ENCODE results near the gene BTNL2. TPM values are rescaled to one million over a fixed set of nuclear protein-coding genes. Genes with fewer than 3 reads are reported as not detected.
"Not testable (repeated sequence)": the region's sequence is repeated elsewhere in the genome, so short reads cannot be mapped to it uniquely, and the experiment has no call there.

BTNL2 gene
- total RNA-seq, 2 experiments from 2014 or later, result not detected

- peaks cover 28% of the 10 kb centered on the region for H3K27me3 Mint-ChIP-seq
- ChIA-PET POLR2A (no interaction called here), CTCF (no interaction called here)
- DNase-seq, result peak in 3 of 14 experiments; percentile 59 to 72 (median 64)
- H3K4me3 Mint-ChIP-seq, result no peak overlapping the region
- H3K9me3 ChIP-seq (ENCODE audit: control insufficient read depth in 1 of 2, insufficient read depth in 1 of 2, low read length in 2 of 2), result no peaks in the 10 kb centered on the region
- H3K36me3 ChIP-seq (ENCODE audit: insufficient read depth, low read length), result no peaks in the 10 kb centered on the region
- no peak for TF ChIP-seq CTCF (IDR thresholded peaks at IDR 0.05)
- H3K4me3 ChIP-seq (ENCODE audit: low read length), result no peak overlapping the region
- H3K4me1 Mint-ChIP-seq (ENCODE audit: low read depth), result peaks cover 9% of the 10 kb centered on the region
- ATAC-seq (ENCODE audit: poor library complexity), result peak; percentile 37
- no peaks in the 10 kb centered on the region for H3K27me3 ChIP-seq (ENCODE audit: control insufficient read depth in 1 of 2, insufficient read depth in 2 of 2, low read length in 2 of 2)
- peaks cover 7% of the 10 kb centered on the region for H3K4me1 ChIP-seq (ENCODE audit: insufficient read depth, low read length)
- no peak overlapping the region for H3K27ac Mint-ChIP-seq
- no peaks in the 10 kb centered on the region for H3K9me3 Mint-ChIP-seq
- H3K36me3 Mint-ChIP-seq (ENCODE audit: low read depth), result no peaks in the 10 kb centered on the region
- intact Hi-C loops (cut with DNase I, micrococcal nuclease), result loop anchor here in 1 of 2 experiments (5.0 kb wide), 1 partner anchor 430 kb away; no protein-coding TSS in a partner anchor
- H3K27ac ChIP-seq (ENCODE audit: low read depth in 1 of 2, low read length in 2 of 2), result peak overlapping the region; percentile 5 to 75
Observed at GRCh38 chr6:32436995-32437836, 30.2 kb upstream of the BTNL2 start.

GRCh38 chr6:32436186-32436585 lies 29.2 kb upstream of the BTNL2 start:
- H3K27me3 ChIP-seq (ENCODE audit: control insufficient read depth in 1 of 2, insufficient read depth in 2 of 2, low read length in 2 of 2), result no peaks in the 10 kb centered on the region
- DNase-seq (no peak), ATAC-seq (ENCODE audit: poor library complexity) (no peak)
- H3K36me3 ChIP-seq (ENCODE audit: insufficient read depth, low read length), result no peaks in the 10 kb centered on the region
- Mint-ChIP-seq H3K4me1 (ENCODE audit: low read depth) (peaks cover 9% of the 10 kb centered on the region), H3K27ac (no peak overlapping the region), H3K36me3 (ENCODE audit: low read depth) (no peaks in the 10 kb centered on the region), H3K4me3 (no peak overlapping the region), H3K9me3 (no peaks in the 10 kb centered on the region), H3K27me3 (peaks cover 18% of the 10 kb centered on the region)
- intact Hi-C loops (cut with DNase I, micrococcal nuclease), result loop anchor here in 1 of 2 experiments (5.0 kb wide), 1 partner anchor 431 kb away; no protein-coding TSS in a partner anchor
- peaks cover 7% of the 10 kb centered on the region for H3K4me1 ChIP-seq (ENCODE audit: insufficient read depth, low read length)
- ChIA-PET CTCF (no interaction called here), POLR2A (interaction anchor here (1.2 kb wide), 1 partner anchor 229 kb away, joined by 3 read pairs; no protein-coding TSS in a partner anchor)
- H3K27ac ChIP-seq (ENCODE audit: low read depth in 1 of 2, low read length in 2 of 2), result no peak overlapping the region
- no peaks in the 10 kb centered on the region for H3K9me3 ChIP-seq (ENCODE audit: control insufficient read depth in 1 of 2, insufficient read depth in 1 of 2, low read length in 2 of 2)
- no peak for TF ChIP-seq CTCF (IDR thresholded peaks at IDR 0.05)
- no peak overlapping the region for H3K4me3 ChIP-seq (ENCODE audit: low read length)

- H3K4me1 ChIP-seq (ENCODE audit: insufficient read depth, low read length); H3K27me3 ChIP-seq (ENCODE audit: control insufficient read depth in 1 of 2, insufficient read depth in 2 of 2, low read length in 2 of 2); H3K36me3 Mint-ChIP-seq (ENCODE audit: low read depth); H3K4me3 ChIP-seq (ENCODE audit: low read length); H3K27ac ChIP-seq (ENCODE audit: low read depth in 1 of 2, low read length in 2 of 2); POLR2A ChIA-PET; H3K4me3 Mint-ChIP-seq; H3K27ac Mint-ChIP-seq; H3K4me1 Mint-ChIP-seq (ENCODE audit: low read depth); H3K27me3 Mint-ChIP-seq; H3K36me3 ChIP-seq (ENCODE audit: insufficient read depth, low read length); DNase-seq; H3K9me3 Mint-ChIP-seq; ATAC-seq (ENCODE audit: poor library complexity); CTCF ChIA-PET; H3K9me3 ChIP-seq (ENCODE audit: control insufficient read depth in 1 of 2, insufficient read depth in 1 of 2, low read length in 2 of 2): not testable (repeated sequence)
- intact Hi-C loops (cut with DNase I, micrococcal nuclease), result loop anchor here in 1 of 2 experiments (1.0 to 5.0 kb wide), 2 partner anchors 266 to 363 kb away; no protein-coding TSS in a partner anchor
Observed at GRCh38 chr6:32433950-32434349, 27.0 kb upstream of the BTNL2 start.
